Stimulated activated CD4-positive, alpha-beta T cell treated with anti-CD3 and anti-CD28 coated beads, Interleukin-4, amount 100 ng/mL, for 24 hours (primary cell): Measurements from ENCODE around the gene CA5B.
A peak's percentile ranks its signal among the peaks of the same experiment; 100 is the strongest.
"Not testable (repeated sequence)": the region's sequence is repeated elsewhere in the genome, so short reads cannot be mapped to it uniquely, and the experiment has no call there.

ENCODE experiments used
- DNase-seq: peaks from one replicate; pipeline ENCODE4 v3.0.0-alpha.2; 2020

CA5B gene

GRCh38 chrX:15815779-15816437, 77.8 kb downstream of the CA5B start:
- DNase-seq, result peak; percentile 31

- no peak for DNase-seq
Measured at GRCh38 chrX:15816438-15816809, 78.4 kb downstream of the CA5B start.

- DNase-seq, result peak; percentile 31
Measured at GRCh38 chrX:15816886-15817285, 78.8 kb downstream of the CA5B start.

DNA sequence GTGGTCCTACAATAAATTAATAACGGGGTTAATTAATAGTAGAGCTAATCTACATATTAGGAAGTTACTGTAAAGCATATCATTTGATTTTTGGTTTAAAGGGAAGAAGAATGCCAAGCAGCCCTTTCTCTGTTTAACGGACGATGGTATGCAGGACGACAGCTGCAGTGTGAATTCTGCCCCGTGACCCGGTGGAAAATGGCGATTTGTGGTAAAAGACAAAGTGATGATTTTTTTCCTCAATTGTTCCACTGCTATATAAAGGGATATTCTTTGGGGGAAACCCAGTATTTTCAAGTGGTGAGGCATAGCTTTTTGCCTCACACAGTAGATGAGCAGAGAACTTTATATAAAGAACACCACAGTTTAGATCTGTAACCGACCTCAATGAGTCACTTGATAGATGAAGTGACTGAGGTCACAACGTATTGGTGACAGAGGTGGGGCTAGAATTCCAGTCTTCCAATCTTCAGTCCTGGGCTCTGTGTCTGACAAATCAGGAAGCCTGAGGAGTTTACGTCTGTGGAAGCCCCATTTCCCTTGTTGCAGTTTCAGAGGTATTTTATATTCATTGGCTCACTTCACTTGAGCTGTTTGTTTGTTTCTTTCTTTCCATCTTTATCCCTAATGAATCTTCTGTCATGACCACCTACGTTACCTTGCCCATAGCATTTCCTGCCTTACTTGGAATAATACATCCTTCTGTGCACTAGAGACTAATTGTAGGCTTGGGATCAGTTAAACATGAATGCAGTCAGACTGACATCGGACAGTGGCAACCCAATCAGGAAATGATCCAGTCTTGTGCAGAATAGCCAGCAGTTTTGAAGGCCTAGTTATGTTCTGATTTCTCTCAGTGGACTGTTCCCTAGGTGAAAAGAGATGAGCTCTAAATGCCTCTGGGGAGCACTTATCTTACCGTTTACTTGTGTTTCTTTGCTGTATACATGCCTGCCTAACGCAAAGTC, 82.3 kb downstream of the CA5B start:
- no peak for DNase-seq

DNA sequence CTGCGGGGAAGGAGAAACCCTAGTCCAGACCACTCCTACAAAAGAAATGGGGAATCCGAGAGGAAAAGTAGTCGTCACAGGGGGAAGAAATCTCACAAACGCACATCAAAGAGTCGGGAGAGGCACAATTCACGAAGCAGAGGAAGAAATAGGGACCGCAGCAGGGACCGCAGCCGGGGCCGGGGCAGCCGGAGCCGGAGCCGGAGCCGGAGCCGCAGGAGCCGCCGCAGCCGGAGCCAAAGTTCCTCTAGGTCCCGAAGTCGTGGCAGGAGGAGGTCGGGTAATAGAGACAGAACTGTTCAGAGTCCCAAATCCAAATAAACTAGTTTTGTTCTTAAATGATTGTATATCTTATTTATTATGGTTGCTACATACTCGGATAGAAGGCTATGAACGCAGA, 84.9 kb downstream of the CA5B start:
- no peak for DNase-seq

GRCh38 chrX:15825936-15826335, 87.9 kb downstream of the CA5B start:
- no peak for DNase-seq

GRCh38 chrX:15829217-15829616, 91.1 kb downstream of the CA5B start:
- DNase-seq, result no peak

DNA sequence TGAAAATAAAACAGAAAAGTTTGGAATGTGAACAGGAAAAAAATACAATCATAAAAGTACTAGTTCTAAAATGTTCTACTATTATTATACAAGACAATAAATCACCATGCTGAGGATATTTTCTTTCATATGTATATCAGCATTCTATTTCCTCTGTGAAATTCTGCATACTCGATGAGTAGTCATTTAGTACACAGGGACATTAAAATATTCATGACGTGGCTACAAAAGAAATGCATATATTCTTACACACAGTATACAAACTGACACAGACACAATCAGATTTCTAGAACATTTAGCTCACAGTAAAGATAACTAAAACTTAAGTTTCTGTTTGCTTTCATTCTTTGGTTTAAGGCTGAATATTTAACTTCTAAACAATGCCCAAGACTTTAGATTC, 93.3 kb downstream of the CA5B start:
- not testable (repeated sequence) for DNase-seq

- DNase-seq, result no peak
Measured at GRCh38 chrX:15834053-15834452, 96.0 kb downstream of the CA5B start.

DNA sequence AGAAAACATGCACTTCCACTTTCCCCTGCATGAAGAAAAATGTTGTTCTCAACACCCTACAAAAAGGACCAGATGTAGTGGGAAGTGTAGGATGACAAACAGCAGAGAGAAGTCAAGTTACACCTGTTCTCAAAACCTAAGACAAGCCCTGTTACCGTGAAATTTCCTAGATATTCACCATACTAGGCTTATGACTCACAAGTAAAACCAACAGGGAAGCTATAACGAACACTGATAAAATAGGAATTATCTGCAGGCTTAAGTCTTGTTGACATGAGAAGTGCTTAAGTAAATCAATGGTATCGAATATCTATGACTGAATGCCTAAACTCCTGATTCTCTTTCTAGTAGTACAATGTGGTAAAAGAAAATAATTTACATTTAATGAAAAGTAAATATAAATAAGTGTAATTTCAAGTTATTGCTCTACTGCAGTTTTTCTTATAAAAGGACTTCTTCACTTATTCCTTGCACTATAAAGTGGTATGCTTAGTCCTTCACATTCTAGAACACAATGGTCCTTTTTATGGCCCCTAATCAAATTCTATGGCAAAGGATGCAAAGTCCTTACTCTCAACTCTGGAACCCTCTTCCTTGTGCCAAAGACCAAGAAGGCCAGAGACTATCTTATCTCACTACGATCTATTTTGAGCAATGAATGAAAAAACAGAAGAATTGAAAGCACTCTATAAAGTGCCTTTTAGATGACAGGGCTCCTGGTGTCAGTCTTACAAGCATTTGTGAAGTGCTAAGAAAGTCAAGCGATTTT, 96.9 kb downstream of the CA5B start:
- no peak for DNase-seq
